GM12891 (cell line): ENCODE measurements around the gene CALR.

ENCODE experiments used
- POLR2AphosphoS5 ChIP-seq: IDR thresholded peaks from 2 replicates; pipeline ENCODE4 v1.6.1; 2011; ENCODE audit warnings: low read depth, low read length, control low read depth
- TAF1 ChIP-seq: IDR thresholded peaks from 2 replicates; pipeline ENCODE4 v1.6.1; 2011; ENCODE audit warnings: low read depth, low read length, control low read depth

GRCh38 chr19:12945479-12946091 is 7.2 kb downstream of the CALR start, which contains the start of gene RAD23A:
- TF ChIP-seq TAF1 (peak; percentile 98), POLR2AphosphoS5 (peak; percentile 99)
